Measurements from ENCODE around the gene SHISA3. TPM values are rescaled to one million over a fixed set of nuclear protein-coding genes. Genes with fewer than 3 reads are reported as not detected.
A peak's percentile ranks its signal among the peaks of the same experiment; 100 is the strongest.
"Not testable (repeated sequence)": the region's sequence is repeated elsewhere in the genome, so short reads cannot be mapped to it uniquely, and the experiment has no call there.

The SHISA3 gene
- total RNA-seq, 4 donors from 2014 or later: 6.9 to 55.5 (median 37.5) TPM

- no peak for DNase-seq (ENCODE audit: low spot score in 2 of 2)
- Histone ChIP-seq H3K27ac (no peak overlapping the region), H3K4me1 (peaks cover 0 to 9% (median 0%) of the 10 kb centered on the region in 4 donors), H3K4me3 (no peak overlapping the region), H3K9me3 (no peaks in the 10 kb centered on the region), H3K27me3 (no peaks in the 10 kb centered on the region), H3K36me3 (no peaks in the 10 kb centered on the region)
- TF ChIP-seq EP300 (IDR thresholded peaks at IDR 0.05) (no peak), CTCF (IDR thresholded peaks at IDR 0.05) (no peak), POLR2A (IDR thresholded peaks at IDR 0.05) (no peak)
- 85 to 94% methylated on average over 3 of the region's 3 CpGs for WGBS, 2 donors
Observed at GRCh38 chr4:42363614-42364013, 33.7 kb upstream of the SHISA3 start.

- Histone ChIP-seq H3K9me3 (no peaks in the 10 kb centered on the region), H3K27ac (no peak overlapping the region), H3K36me3 (no peaks in the 10 kb centered on the region), H3K4me3 (no peak overlapping the region), H3K27me3 (no peaks in the 10 kb centered on the region), H3K4me1 (peaks cover 0 to 9% (median 0%) of the 10 kb centered on the region in 4 donors)
- DNase-seq (ENCODE audit: low spot score in 2 of 2): no peak
- no peak for TF ChIP-seq POLR2A (IDR thresholded peaks at IDR 0.05)
- no peak for TF ChIP-seq CTCF (IDR thresholded peaks at IDR 0.05)
- no peak for TF ChIP-seq EP300 (IDR thresholded peaks at IDR 0.05)
Observed at GRCh38 chr4:42364266-42365053, 32.8 kb upstream of the SHISA3 start.

GRCh38 chr4:42366959-42367358 lies 30.3 kb upstream of the SHISA3 start:
- Histone ChIP-seq H3K4me3 (no peak overlapping the region), H3K27ac (no peak overlapping the region), H3K27me3 (no peaks in the 10 kb centered on the region), H3K9me3 (no peaks in the 10 kb centered on the region), H3K4me1 (no peaks in the 10 kb centered on the region), H3K36me3 (no peaks in the 10 kb centered on the region)
- DNase-seq (ENCODE audit: low spot score in 2 of 2): no peak
- 75 to 78% methylated on average over 1 of the region's 1 CpG for WGBS, 2 donors
- TF ChIP-seq EP300 (IDR thresholded peaks at IDR 0.05): no peak
- TF ChIP-seq CTCF (IDR thresholded peaks at IDR 0.05): no peak
- no peak for TF ChIP-seq POLR2A (IDR thresholded peaks at IDR 0.05)

DNA sequence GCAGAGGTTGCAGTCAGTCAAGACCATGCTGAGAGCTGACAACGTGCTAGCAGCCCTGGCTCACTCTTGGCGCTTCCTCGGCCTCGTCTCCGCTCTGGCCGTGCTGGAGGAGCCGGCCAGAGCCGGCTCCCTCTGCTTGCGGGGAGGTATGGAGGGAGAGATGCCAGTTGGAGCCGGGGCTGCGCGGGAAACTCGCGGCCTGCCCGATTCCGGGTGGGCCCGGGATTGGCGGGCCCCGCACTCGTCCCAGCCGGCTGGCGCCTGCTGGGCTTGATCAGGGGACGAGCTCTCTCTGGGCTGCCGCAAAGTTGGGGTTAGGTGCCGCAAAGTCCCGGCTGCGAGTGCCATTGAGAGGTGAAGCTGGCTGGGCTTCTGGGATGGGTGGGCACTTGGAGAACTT lies 27.8 kb upstream of the SHISA3 start:
- Histone ChIP-seq H3K4me1 (no peaks in the 10 kb centered on the region), H3K4me3 (no peak overlapping the region), H3K27me3 (no peaks in the 10 kb centered on the region), H3K9me3 (no peaks in the 10 kb centered on the region), H3K36me3 (no peaks in the 10 kb centered on the region), H3K27ac (no peak overlapping the region)
- DNase-seq (ENCODE audit: low spot score in 2 of 2): no peak
- WGBS, 2 donors: 91 to 97% methylated on average over 23 to 25 of the region's 27 CpGs
- TF ChIP-seq POLR2A (IDR thresholded peaks at IDR 0.05) (no peak), EP300 (IDR thresholded peaks at IDR 0.05) (no peak), CTCF (IDR thresholded peaks at IDR 0.05) (no peak)

DNA sequence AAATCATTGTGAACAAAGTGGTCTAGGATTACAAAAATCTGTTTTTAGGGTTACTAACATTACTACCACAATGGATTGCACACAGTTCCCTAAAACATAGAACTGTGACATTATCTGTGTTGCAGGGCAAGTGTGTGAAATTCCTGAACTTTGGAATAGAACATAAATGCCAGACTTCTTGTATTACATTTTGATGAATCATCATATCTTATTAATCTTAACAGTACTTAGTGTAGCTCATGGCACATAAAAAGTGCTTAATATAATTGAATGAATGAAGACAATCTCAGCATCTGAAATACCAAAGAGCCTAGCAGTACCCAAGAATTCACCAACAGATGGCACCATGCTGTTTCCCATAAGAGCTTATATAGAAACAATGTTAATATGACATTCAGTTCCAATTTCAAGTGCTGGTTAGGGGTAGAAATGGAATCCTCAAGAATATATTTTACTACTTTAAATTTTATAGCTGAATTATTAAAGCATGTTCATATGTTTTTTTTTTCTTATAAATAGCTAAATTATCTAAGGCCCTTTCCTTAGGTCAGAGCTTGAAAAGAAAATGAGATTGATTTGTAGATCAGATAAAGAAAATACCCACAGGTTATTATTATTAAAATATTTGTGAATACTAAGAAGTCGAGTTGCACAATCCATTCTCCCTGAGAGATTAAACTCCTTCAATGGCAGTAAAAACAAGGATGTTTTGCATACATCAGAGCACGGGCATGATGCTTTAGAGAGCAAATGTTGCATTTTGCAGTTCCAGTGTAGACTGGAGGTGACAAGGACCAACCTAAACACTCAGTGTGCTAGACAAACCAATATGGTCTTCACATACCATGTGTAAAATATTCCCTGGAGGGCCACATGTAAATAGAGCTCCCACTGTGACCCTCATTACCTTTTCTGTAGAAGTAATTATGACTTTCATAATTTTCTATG lies 25.7 kb upstream of the SHISA3 start:
- Histone ChIP-seq H3K27me3 (no peaks in the 10 kb centered on the region), H3K4me3 (no peak overlapping the region), H3K4me1 (no peaks in the 10 kb centered on the region), H3K36me3 (no peaks in the 10 kb centered on the region), H3K27ac (no peak overlapping the region), H3K9me3 (no peaks in the 10 kb centered on the region)
- peak in 1 of 2 donors; percentile 60 for DNase-seq (ENCODE audit: low spot score in 2 of 2)
- 43 to 55% methylated on average over 2 of the region's 2 CpGs for WGBS, 2 donors
- TF ChIP-seq POLR2A (IDR thresholded peaks at IDR 0.05): no peak
- TF ChIP-seq CTCF (IDR thresholded peaks at IDR 0.05): peak; percentile 35 to 55 (median 45)
- no peak for TF ChIP-seq EP300 (IDR thresholded peaks at IDR 0.05)

DNA sequence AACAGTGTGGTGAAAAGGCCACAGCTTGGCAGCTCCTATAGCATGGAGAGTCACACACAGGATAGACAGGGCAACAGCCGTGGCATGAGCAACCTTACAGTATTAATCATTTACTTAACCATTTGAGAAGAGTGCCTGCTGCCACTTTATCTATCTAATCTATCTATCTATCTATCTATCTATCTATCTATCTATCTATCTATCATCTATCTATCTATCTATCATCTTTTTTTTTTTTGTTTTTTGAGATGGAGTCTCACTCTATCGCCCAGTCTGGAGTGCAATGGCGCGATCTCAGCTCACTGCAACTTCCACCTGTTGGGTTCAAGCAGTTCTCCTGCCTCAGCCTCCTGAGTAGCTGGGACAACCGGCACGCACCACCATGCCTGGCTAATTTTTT lies 25.0 kb upstream of the SHISA3 start:
- H3K27ac ChIP-seq; H3K4me3 ChIP-seq; H3K9me3 ChIP-seq; H3K36me3 ChIP-seq; DNase-seq (ENCODE audit: low spot score in 2 of 2); H3K27me3 ChIP-seq; H3K4me1 ChIP-seq: not testable (repeated sequence)
- 92 to 96% methylated on average over 6 of the region's 6 CpGs for WGBS, 2 donors
